OCI-LY3 (cell line): ENCODE results near the gene RIPK3.

Experiments
- H2AFZ ChIP-seq: fragments of 200-600, 300-600 bp; shearing (Covaris generic); 2 replicates; pipeline ENCODE4 v1.6.0; 2014; ENCODE audit warnings: antibody characterized with exemption, low read depth, low read length
- H3K27ac ChIP-seq: fragments of 200-600, 300-600 bp; sonication (generic); 2 replicates; pipeline ENCODE4 v1.5.1; 2014; ENCODE audit warnings: mild to moderate bottlenecking, low read length, moderate library complexity, mixed read lengths
- H3K27me3 ChIP-seq: fragments of 200-600, 300-600 bp; sonication (generic); 2 replicates; pipeline ENCODE4 v1.6.1; 2014; ENCODE audit warnings: low read depth, low read length, mixed read lengths
- H3K36me3 ChIP-seq: fragments of 200-600, 300-600 bp; sonication (generic); replicated peaks from 2 replicates; pipeline ENCODE3; 2014; ENCODE audit warnings: low read depth, low read length, mixed read lengths
- H3K4me1 ChIP-seq: fragments of 300-600, 200-600 bp; sonication (generic); 2 replicates; pipeline ENCODE4 v1.6.1; 2014; ENCODE audit warnings: low read length, mixed read lengths
- H3K4me2 ChIP-seq: fragments of 200-600, 300-600 bp; sonication (generic); 2 replicates; pipeline ENCODE4 v1.6.1; 2014; ENCODE audit warnings: low read length, mixed read lengths
- H3K4me3 ChIP-seq: fragments of 300-600, 200-600 bp; sonication (generic); 2 replicates; pipeline ENCODE4 v1.5.1; 2014; ENCODE audit warnings: antibody characterized with exemption, mild to moderate bottlenecking, low read length, moderate library complexity
- H3K79me2 ChIP-seq: fragments of 300-600, 200-600 bp; shearing (Covaris generic); 2 replicates; pipeline ENCODE4 v1.6.1; 2014; ENCODE audit warnings: mild to moderate bottlenecking, low read length, mixed read lengths
- H3K9ac ChIP-seq: fragments of 300-600, 200-600 bp; shearing (Covaris generic); 2 replicates; pipeline ENCODE4 v1.6.0; 2014; ENCODE audit warnings: mild to moderate bottlenecking, low read length, moderate library complexity
- H3K9me3 ChIP-seq: fragments of 200-600, 300-600 bp; shearing (Covaris generic); 2 replicates; pipeline ENCODE4 v1.6.1; 2014; ENCODE audit warnings: low read length, mixed read lengths; ENCODE audit not compliant: insufficient read depth
- H4K20me1 ChIP-seq: fragments of 200-600, 300-600 bp; sonication (generic); 2 replicates; pipeline ENCODE4 v1.6.1; 2016; ENCODE audit warnings: low read length, mixed read lengths; ENCODE audit not compliant: insufficient read depth
- EZH2phosphoT487 ChIP-seq: fragments of 200-600 bp; shearing (Covaris generic); IDR thresholded peaks from 2 replicates; pipeline ENCODE4 v1.6.1; 2018; ENCODE audit warnings: antibody characterized with exemption, mixed run types, low read depth
- TF ChIP-seq, protein P1 (sequence below): fragments of 200-600, 300-600 bp; sonication (generic); IDR thresholded peaks from 2 replicates; pipeline ENCODE4 v1.5.1; 2014; ENCODE audit warnings: antibody characterized with exemption, low read length, low read depth

RIPK3 gene

DNA sequence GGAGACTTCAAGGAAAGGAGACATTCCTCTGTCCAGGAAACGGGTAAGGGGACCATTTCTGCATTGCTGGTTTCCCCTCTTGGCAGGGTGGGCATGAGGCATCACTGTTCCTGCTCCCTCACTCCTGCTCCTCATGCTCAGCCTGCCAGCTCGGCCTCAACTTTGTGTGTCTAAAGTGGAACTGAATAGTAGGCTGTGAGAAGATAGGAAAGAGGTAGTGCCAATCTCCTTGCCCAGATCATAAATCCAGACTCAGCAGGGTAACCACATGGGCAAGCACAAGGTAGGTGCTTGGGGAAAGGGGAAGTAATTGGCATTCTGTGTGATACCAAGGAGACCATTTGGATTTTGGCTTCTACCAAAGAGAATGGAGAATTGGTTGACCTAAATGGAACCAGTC lies 25.9 kb downstream of the RIPK3 start:
- no peaks in the 10 kb centered on the region for H3K4me1 ChIP-seq
- H3K27me3 ChIP-seq: no peaks in the 10 kb centered on the region
- H3K27ac ChIP-seq: no peak overlapping the region
- no peak overlapping the region for H3K4me3 ChIP-seq
- H3K36me3 ChIP-seq: no peaks in the 10 kb centered on the region
- H3K9ac ChIP-seq: no peak overlapping the region
- H4K20me1 ChIP-seq: no peaks in the 10 kb centered on the region
- H2AFZ ChIP-seq: no peak overlapping the region
- TF ChIP-seq, protein P1, sequence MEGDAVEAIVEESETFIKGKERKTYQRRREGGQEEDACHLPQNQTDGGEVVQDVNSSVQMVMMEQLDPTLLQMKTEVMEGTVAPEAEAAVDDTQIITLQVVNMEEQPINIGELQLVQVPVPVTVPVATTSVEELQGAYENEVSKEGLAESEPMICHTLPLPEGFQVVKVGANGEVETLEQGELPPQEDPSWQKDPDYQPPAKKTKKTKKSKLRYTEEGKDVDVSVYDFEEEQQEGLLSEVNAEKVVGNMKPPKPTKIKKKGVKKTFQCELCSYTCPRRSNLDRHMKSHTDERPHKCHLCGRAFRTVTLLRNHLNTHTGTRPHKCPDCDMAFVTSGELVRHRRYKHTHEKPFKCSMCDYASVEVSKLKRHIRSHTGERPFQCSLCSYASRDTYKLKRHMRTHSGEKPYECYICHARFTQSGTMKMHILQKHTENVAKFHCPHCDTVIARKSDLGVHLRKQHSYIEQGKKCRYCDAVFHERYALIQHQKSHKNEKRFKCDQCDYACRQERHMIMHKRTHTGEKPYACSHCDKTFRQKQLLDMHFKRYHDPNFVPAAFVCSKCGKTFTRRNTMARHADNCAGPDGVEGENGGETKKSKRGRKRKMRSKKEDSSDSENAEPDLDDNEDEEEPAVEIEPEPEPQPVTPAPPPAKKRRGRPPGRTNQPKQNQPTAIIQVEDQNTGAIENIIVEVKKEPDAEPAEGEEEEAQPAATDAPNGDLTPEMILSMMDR: no peak
- no peak for TF ChIP-seq EZH2phosphoT487
- no peaks in the 10 kb centered on the region for H3K79me2 ChIP-seq
- H3K9me3 ChIP-seq: no peaks in the 10 kb centered on the region
- no peak overlapping the region for H3K4me2 ChIP-seq

DNA sequence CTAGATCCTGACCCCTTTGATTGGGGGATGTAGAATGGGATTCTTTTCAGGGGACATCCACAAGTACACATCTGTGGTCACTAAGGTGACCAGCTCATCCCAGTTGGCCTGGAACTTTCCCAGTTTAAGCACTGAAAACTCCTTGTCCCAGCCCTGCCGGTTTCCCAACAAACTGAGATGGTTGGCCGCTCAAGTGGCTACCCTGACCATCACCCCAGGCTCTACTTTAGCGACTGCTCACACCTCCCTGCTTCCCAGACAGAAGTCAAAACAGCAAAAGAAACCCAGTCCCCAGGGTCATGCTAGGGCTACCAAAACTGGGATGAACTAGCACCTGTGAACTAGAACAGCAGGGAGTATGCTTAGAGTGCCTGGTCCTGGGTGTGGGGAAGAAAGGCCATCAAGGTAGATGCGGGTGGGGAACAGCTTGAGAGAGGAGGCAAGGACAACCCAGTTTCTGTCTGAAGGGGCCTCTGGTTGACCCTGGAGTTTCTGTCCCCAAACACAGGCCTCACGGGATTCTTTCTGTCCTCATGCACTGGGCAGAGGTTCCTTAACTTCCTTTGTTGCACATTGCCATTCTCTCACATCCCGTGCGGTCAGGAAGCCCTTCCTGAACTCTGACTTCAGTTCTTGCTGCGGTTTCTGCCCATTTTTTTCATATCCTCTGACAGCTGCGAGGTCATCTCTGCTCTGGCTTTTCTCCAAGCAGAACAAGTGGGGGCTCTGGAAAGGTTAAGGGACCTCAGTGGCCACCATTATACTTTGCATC lies 26.9 kb downstream of the RIPK3 start:
- no peaks in the 10 kb centered on the region for H3K79me2 ChIP-seq
- H3K9me3 ChIP-seq: no peaks in the 10 kb centered on the region
- H3K36me3 ChIP-seq: peaks cover 4% of the 10 kb centered on the region
- no peaks in the 10 kb centered on the region for H4K20me1 ChIP-seq
- no peak overlapping the region for H3K27ac ChIP-seq
- no peak overlapping the region for H3K9ac ChIP-seq
- no peak for TF ChIP-seq EZH2phosphoT487
- TF ChIP-seq, protein P1: no peak
- peaks cover under 1% of the 10 kb centered on the region for H3K4me1 ChIP-seq
- H3K4me2 ChIP-seq: no peak overlapping the region
- no peak overlapping the region for H2AFZ ChIP-seq
- H3K27me3 ChIP-seq: no peaks in the 10 kb centered on the region
- H3K4me3 ChIP-seq: no peak overlapping the region

- Histone ChIP-seq H3K79me2 (no peaks in the 10 kb centered on the region), H3K27me3 (no peaks in the 10 kb centered on the region), H3K4me1 (peaks cover 4% of the 10 kb centered on the region), H3K4me3 (no peak overlapping the region), H3K9ac (no peak overlapping the region), H3K4me2 (no peak overlapping the region), H4K20me1 (no peaks in the 10 kb centered on the region), H3K9me3 (no peaks in the 10 kb centered on the region), H3K36me3 (peaks cover 11% of the 10 kb centered on the region), H3K27ac (no peak overlapping the region), H2AFZ (no peak overlapping the region)
- TF ChIP-seq, protein P1: no peak
- TF ChIP-seq EZH2phosphoT487: no peak
These were observed 27.8 kb downstream of the RIPK3 start for GRCh38 chr14:24311837-24312615.
